H9 (cell line): ENCODE results near the gene CHKB. TPM values are rescaled to one million over a fixed set of nuclear protein-coding genes. Genes with fewer than 3 reads are reported as not detected.

ENCODE experiments used
- DNase-seq: peaks from one replicate; pipeline ENCODE4 v3.0.0-alpha.2; 2017
- H2AFZ ChIP-seq: one replicate; pipeline ENCODE4 v1.6.1; 2013; ENCODE audit warnings: mild to moderate bottlenecking, low read length, control low read depth, moderate library complexity
- H2AK5ac ChIP-seq: 2 replicates; pipeline ENCODE4 v1.6.1; 2013; ENCODE audit warnings: low read length, control low read depth, mixed read lengths; ENCODE audit not compliant: insufficient read length
- H2BK120ac ChIP-seq: one replicate; pipeline ENCODE4 v1.6.1; 2013; ENCODE audit warnings: low read depth, mild to moderate bottlenecking, low read length, control low read depth, inconsistent platforms; ENCODE audit not compliant: poor library complexity, severe bottlenecking
- H2BK12ac ChIP-seq: 2 replicates; pipeline ENCODE4 v1.6.1; 2013; ENCODE audit warnings: low read length, control low read depth, mixed read lengths, low read depth; ENCODE audit not compliant: insufficient read length
- H2BK15ac ChIP-seq: 2 replicates; pipeline ENCODE4 v1.6.1; 2013; ENCODE audit warnings: low read depth, low read length, control low read depth
- H2BK20ac ChIP-seq: one replicate; pipeline ENCODE4 v1.6.1; 2013; ENCODE audit warnings: low read depth, mild to moderate bottlenecking, low read length, control low read depth, inconsistent platforms; ENCODE audit not compliant: poor library complexity, severe bottlenecking
- H2BK5ac ChIP-seq: 2 replicates; pipeline ENCODE4 v1.6.1; 2013; ENCODE audit warnings: low read length, control low read depth, mixed read lengths; ENCODE audit not compliant: insufficient read length
- H3K14ac ChIP-seq: 2 replicates; pipeline ENCODE4 v1.6.1; 2013; ENCODE audit warnings: low read length, control low read depth; ENCODE audit not compliant: insufficient read depth
- H3K18ac ChIP-seq: 2 replicates; pipeline ENCODE4 v1.6.1; 2013; ENCODE audit warnings: low read depth, mild to moderate bottlenecking, mixed read lengths, low read length, control low read depth; ENCODE audit not compliant: insufficient read length
- H3K23ac ChIP-seq: 2 replicates; pipeline ENCODE4 v1.6.1; 2013; ENCODE audit warnings: low read length, control low read depth, mixed read lengths, low read depth; ENCODE audit not compliant: insufficient read length
- H3K23me2 ChIP-seq: 2 replicates; pipeline ENCODE4 v1.6.1; 2013; ENCODE audit warnings: low read depth, mild to moderate bottlenecking, mixed read lengths, low read length, control low read depth; ENCODE audit not compliant: insufficient read length, poor library complexity, severe bottlenecking
- H3K27ac ChIP-seq: 2 replicates; pipeline ENCODE4 v1.5.1; 2013; ENCODE audit warnings: low read length, control low read depth, mixed read lengths, low read depth; ENCODE audit not compliant: insufficient read length
- H3K27me3 ChIP-seq: 2 replicates; pipeline ENCODE4 v1.6.1; 2013; ENCODE audit warnings: low read length, control low read depth, inconsistent platforms; ENCODE audit not compliant: insufficient read depth
- H3K4ac ChIP-seq: 2 replicates; pipeline ENCODE4 v1.6.1; 2013; ENCODE audit warnings: low read depth, mild to moderate bottlenecking, control low read depth, inconsistent platforms, low read length, moderate library complexity
- H3K4me1 ChIP-seq: 2 replicates; pipeline ENCODE4 v1.6.1; 2013; ENCODE audit warnings: low read length, control low read depth, inconsistent platforms; ENCODE audit not compliant: insufficient read depth
- H3K4me2 ChIP-seq: 2 replicates; pipeline ENCODE4 v1.6.1; 2013; ENCODE audit warnings: low read length, control low read depth, mixed read lengths; ENCODE audit not compliant: insufficient read length, insufficient read depth
- H3K56ac ChIP-seq: 2 replicates; pipeline ENCODE4 v1.6.1; 2013; ENCODE audit warnings: low read depth, mild to moderate bottlenecking, mixed read lengths, low read length, control low read depth; ENCODE audit not compliant: insufficient read length
- H3K79me1 ChIP-seq: 2 replicates; pipeline ENCODE4 v1.6.1; 2013; ENCODE audit warnings: low read depth, mild to moderate bottlenecking, moderate library complexity, low read length, control low read depth, inconsistent platforms; ENCODE audit not compliant: insufficient read depth, poor library complexity, severe bottlenecking
- H3K79me2 ChIP-seq: 2 replicates; pipeline ENCODE4 v1.6.1; 2013; ENCODE audit warnings: low read length, control low read depth, inconsistent platforms; ENCODE audit not compliant: insufficient read depth
- H3K9ac ChIP-seq: 2 replicates; pipeline ENCODE4 v1.6.1; 2013; ENCODE audit warnings: low read length, control low read depth, mixed read lengths; ENCODE audit not compliant: insufficient read length; ENCODE audit errors: extremely low read depth
- H3K9me3 ChIP-seq: one replicate; pipeline ENCODE4 v1.6.1; 2013; ENCODE audit warnings: low read depth, low read length, inconsistent platforms; ENCODE audit not compliant: control insufficient read depth
- H3T11ph ChIP-seq: one replicate; pipeline ENCODE4 v1.6.1; 2013; ENCODE audit warnings: mild to moderate bottlenecking, low read length, control low read depth, inconsistent platforms
- H4K20me1 ChIP-seq: one replicate; pipeline ENCODE4 v1.6.1; 2013; ENCODE audit not compliant: control insufficient read depth, insufficient read length, insufficient read depth
- H4K5ac ChIP-seq: 2 replicates; pipeline ENCODE4 v1.6.1; 2013; ENCODE audit warnings: low read depth, mild to moderate bottlenecking, mixed read lengths, low read length, control low read depth; ENCODE audit not compliant: insufficient read length
- H4K8ac ChIP-seq: replicated peaks from 2 replicates; pipeline ENCODE4 v1.6.1; 2013; ENCODE audit warnings: low read length, control low read depth, mixed read lengths, low read depth; ENCODE audit not compliant: insufficient read length
- H4K91ac ChIP-seq: 2 replicates; pipeline ENCODE4 v1.6.1; 2013; ENCODE audit warnings: low read depth, mild to moderate bottlenecking, moderate library complexity, mixed read lengths, low read length, control low read depth; ENCODE audit not compliant: insufficient read length
- H3K27ac Mint-ChIP-seq, 3 experiments: 2 replicates in 2 of 3; 3 replicates in 1 of 3; pipeline ENCODE4 v1.8.0; 2020 to 2021; ENCODE audit warnings: mixed read lengths in 3 of 3, mild to moderate bottlenecking in 1 of 3, moderate library complexity in 1 of 3
- H3K27me3 Mint-ChIP-seq: 2 replicates; pipeline ENCODE4 v1.8.0; 2021; ENCODE audit warnings: low read depth, mild to moderate bottlenecking, moderate library complexity, mixed read lengths
- H3K36me3 Mint-ChIP-seq, 3 experiments: 2 replicates in 2 of 3; 3 replicates in 1 of 3; pipeline ENCODE4 v1.8.0; 2020 to 2021; ENCODE audit warnings: low read depth in 3 of 3, mixed read lengths in 3 of 3; ENCODE audit not compliant: insufficient read depth in 1 of 3
- H3K4me1 Mint-ChIP-seq, 2 experiments: 2 replicates each; pipeline ENCODE4 v1.8.0; 2020; ENCODE audit warnings: mixed read lengths in 2 of 2
- H3K4me3 Mint-ChIP-seq, 2 experiments: 2 replicates in 1 of 2; 3 replicates in 1 of 2; pipeline ENCODE4 v1.8.0; 2020 to 2021; ENCODE audit warnings: mild to moderate bottlenecking in 2 of 2, mixed read lengths in 2 of 2, moderate library complexity in 1 of 2
- H3K9me3 Mint-ChIP-seq, 2 experiments: 2 replicates in 1 of 2; 3 replicates in 1 of 2; pipeline ENCODE4 v1.8.0; 2020; ENCODE audit warnings: mild to moderate bottlenecking in 2 of 2, mixed read lengths in 2 of 2, moderate library complexity in 1 of 2
- CTCF ChIP-seq: fragments of 200-600 bp; sonication (generic); conservative IDR thresholded peaks from 3 replicates; pipeline ENCODE4 v1.8.0; 2021; ENCODE audit warnings: antibody characterized with exemption, mild to moderate bottlenecking
- WGBS: extraction: QIAGEN DNeasy Blood & Tissue Kit; methylation state at CpG from one replicate; pipeline ENCODE4 v1.1.7; 2013; ENCODE audit warnings: missing lambda C conversion rate, low lambda C conversion rate, mixed read lengths; ENCODE audit not compliant: insufficient read length; ENCODE audit errors: extremely low coverage; 5-methylcytosine and 5-hydroxymethylcytosine counted together
- total RNA-seq: library from RNA; stranded (reverse); gene quantifications from 2 replicates; pipeline ENCODE4 v1.2.1, GENCODE V29; 2021

CHKB gene
- total RNA-seq, 1 experiment from 2014 or later: 64.9 TPM

- H4K20me1 ChIP-seq: no peaks in the 10 kb centered on the region
- no peak overlapping the region for H4K8ac ChIP-seq
- H2AFZ ChIP-seq: no peak overlapping the region
- no peak overlapping the region for H4K5ac ChIP-seq
- no peak overlapping the region for H4K91ac ChIP-seq
- Mint-ChIP-seq H3K27ac (no peak overlapping the region), H3K9me3 (no peaks in the 10 kb centered on the region), H3K27me3 (no peaks in the 10 kb centered on the region; the same call in 1 of the 2 replicates), H3K36me3 (peaks cover 4 to 46% (median 45%) of the 10 kb centered on the region in 3 experiments), H3K4me1 (peaks cover 6 to 12% of the 10 kb centered on the region in 2 experiments; a peak in 3 of 4 replicates), H3K4me3 (no peak overlapping the region)
- no peak overlapping the region for H2BK12ac ChIP-seq
- H3T11ph ChIP-seq: no peak overlapping the region
- no peak overlapping the region for H2BK15ac ChIP-seq
- H3K9ac ChIP-seq: no peak overlapping the region
- H2BK20ac ChIP-seq: no peak overlapping the region
- no peak overlapping the region for H3K4me2 ChIP-seq
- no peaks in the 10 kb centered on the region for H3K9me3 ChIP-seq
- no peak overlapping the region for H3K4ac ChIP-seq
- no peak for TF ChIP-seq CTCF
- H3K56ac ChIP-seq: no peak overlapping the region
- H3K18ac ChIP-seq: no peak overlapping the region
- H3K27me3 ChIP-seq: no peaks in the 10 kb centered on the region
- H2BK5ac ChIP-seq: no peak overlapping the region
- WGBS: no CpG with 5 or more reads among the region's 8 CpGs
- peaks cover 2% of the 10 kb centered on the region; the same call in 1 of the 2 replicates for H3K4me1 ChIP-seq
- DNase-seq: no peak
- no peak overlapping the region for H3K23ac ChIP-seq
- no peak overlapping the region for H3K27ac ChIP-seq
- no peak overlapping the region for H2AK5ac ChIP-seq
- H3K79me1 ChIP-seq: peaks cover 4% of the 10 kb centered on the region
- H3K14ac ChIP-seq: no peak overlapping the region
- no peaks in the 10 kb centered on the region for H3K79me2 ChIP-seq
- no peaks in the 10 kb centered on the region for H3K23me2 ChIP-seq
- H2BK120ac ChIP-seq: no peak overlapping the region
Observed at GRCh38 chr22:50578776-50579310, 3.8 kb downstream of the CHKB start.
